GM12891 (cell line): Measurements from ENCODE around the gene GAA.

ENCODE experiments used
- DNase-seq: peaks from one replicate; pipeline ENCODE4 v3.0.0; 2011; ENCODE audit warnings: low spot score; ENCODE audit not compliant: insufficient read length
- FAIRE-seq: peaks from 2 replicates; lab custom pipeline; 2011; peaks lifted over from hg19 to GRCh38; lab: Jason Lieb, UNC
- PAX5 ChIP-seq: IDR thresholded peaks from 2 replicates; pipeline ENCODE4 v1.6.1; 2011; ENCODE audit warnings: low read length, moderate library complexity, mild to moderate bottlenecking; ENCODE audit not compliant: insufficient read depth, severe bottlenecking
- POLR2A ChIP-seq: IDR thresholded peaks from 2 replicates; pipeline ENCODE4 v1.6.1; 2011; ENCODE audit warnings: low read depth, low read length, control low read depth
- POLR2AphosphoS5 ChIP-seq: IDR thresholded peaks from 2 replicates; pipeline ENCODE4 v1.6.1; 2011; ENCODE audit warnings: low read depth, low read length, control low read depth
- POU2F2 ChIP-seq: IDR thresholded peaks from 2 replicates; pipeline ENCODE4 v1.6.1; 2011; ENCODE audit warnings: low read depth, mild to moderate bottlenecking, control low read depth, low read length, moderate library complexity
- SPI1 ChIP-seq: IDR thresholded peaks from 2 replicates; pipeline ENCODE4 v1.6.1; 2011; ENCODE audit warnings: low read depth, low read length, control low read depth
- TAF1 ChIP-seq: IDR thresholded peaks from 2 replicates; pipeline ENCODE4 v1.6.1; 2011; ENCODE audit warnings: low read depth, low read length, control low read depth

The GAA gene

DNA sequence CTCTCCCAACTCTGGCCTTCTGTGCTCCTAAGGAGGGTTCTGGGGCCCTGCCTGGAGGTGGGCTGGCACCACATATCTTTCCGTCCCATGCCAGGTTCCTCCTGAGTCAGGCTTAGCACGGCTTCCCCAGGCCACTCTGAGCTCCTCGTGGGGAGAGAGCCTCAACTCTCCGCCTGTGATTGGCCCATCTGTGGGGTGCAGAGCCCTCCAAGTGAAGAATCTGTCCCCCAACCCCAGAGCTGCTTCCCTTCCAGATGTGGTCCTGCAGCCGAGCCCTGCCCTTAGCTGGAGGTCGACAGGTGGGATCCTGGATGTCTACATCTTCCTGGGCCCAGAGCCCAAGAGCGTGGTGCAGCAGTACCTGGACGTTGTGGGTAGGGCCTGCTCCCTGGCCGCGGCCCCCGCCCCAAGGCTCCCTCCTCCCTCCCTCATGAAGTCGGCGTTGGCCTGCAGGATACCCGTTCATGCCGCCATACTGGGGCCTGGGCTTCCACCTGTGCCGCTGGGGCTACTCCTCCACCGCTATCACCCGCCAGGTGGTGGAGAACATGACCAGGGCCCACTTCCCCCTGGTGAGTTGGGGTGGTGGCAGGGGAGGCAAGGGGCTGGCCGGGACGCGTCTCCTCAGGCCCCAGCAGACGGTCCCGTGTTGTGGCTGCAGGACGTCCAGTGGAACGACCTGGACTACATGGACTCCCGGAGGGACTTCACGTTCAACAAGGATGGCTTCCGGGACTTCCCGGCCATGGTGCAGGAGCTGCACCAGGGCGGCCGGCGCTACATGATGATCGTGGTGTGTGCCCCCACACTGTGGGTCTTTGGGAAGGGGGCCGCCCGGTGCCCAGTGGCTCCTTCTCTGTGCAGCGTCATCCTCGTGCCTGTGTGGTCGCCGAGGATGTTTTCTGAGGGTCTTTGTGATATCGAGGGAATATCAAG is 6.9 kb downstream of the GAA start:
- FAIRE-seq (no peak), DNase-seq (no peak)
- TF ChIP-seq POU2F2, result no peak
- no peak for TF ChIP-seq SPI1
- no peak for TF ChIP-seq PAX5
- no peak for TF ChIP-seq TAF1
- TF ChIP-seq POLR2A, result no peak
- TF ChIP-seq POLR2AphosphoS5, result no peak

DNA sequence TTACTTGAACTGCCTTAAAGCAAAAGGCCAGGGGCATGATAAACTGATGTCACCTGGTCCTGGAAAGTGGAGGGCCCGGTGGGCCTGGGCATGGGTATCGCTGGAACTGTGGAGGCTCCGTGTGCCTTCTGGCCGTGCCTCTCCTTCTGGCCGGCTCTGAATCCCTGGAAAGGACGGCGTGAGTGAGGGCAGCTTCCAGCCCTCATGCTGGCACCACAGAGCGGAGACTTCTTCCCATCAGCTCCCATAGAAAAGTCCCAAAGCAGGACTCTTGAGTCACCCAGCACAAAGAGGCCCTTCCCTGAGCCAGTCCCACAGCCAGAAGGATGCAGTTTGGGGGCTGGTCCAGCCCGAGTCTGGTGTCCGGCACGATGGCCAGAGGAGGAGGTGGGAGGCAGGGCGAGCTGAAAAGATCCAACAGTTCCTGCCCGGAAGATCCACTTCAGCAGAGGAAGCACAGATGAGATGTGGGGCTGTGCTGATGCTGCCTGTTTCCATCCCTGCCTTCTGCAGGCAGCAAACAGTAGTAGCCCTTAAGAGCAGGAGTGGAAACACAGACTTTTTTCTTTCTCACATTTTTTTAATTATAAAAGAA is 7.8 kb downstream of the GAA start:
- no peak for DNase-seq
- TF ChIP-seq SPI1 (no peak), PAX5 (no peak), POLR2AphosphoS5 (no peak), POLR2A (no peak), POU2F2 (no peak), TAF1 (no peak)
- no peak for FAIRE-seq

DNA sequence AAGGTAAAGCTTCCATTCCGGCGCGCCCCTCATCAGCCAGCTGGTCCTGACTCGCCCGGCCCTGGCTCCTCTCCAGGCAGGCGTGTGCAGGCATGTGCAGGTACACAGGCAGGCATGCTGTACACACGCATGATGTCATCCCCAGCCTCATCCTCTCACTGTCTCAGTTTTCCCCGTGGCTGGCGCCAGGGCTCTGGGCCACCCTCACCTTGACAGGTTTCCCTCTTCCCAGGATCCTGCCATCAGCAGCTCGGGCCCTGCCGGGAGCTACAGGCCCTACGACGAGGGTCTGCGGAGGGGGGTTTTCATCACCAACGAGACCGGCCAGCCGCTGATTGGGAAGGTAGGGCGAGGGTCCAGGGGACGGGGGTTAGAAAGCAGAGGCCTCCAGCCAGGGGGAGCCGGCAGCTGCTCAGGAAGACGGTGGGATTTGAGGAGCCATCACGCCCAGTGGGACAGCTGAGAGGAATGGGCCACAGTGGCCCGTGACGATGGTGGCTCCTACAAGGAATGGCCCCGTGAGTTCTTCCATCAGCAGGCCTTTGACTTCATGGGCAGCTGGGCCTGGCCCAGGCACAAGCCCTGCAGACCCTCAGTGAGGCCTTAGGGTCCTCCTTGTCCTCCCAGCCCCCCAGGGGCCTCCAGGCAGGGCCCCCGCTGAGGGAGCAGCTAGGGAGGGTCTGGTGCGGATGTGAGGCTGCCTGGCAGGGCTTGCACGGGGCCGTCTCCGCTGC is 8.5 kb downstream of the GAA start:
- FAIRE-seq (no peak), DNase-seq (no peak)
- TF ChIP-seq TAF1, result no peak
- no peak for TF ChIP-seq SPI1
- TF ChIP-seq POU2F2, result no peak
- no peak for TF ChIP-seq POLR2A
- TF ChIP-seq PAX5, result no peak
- no peak for TF ChIP-seq POLR2AphosphoS5

DNA sequence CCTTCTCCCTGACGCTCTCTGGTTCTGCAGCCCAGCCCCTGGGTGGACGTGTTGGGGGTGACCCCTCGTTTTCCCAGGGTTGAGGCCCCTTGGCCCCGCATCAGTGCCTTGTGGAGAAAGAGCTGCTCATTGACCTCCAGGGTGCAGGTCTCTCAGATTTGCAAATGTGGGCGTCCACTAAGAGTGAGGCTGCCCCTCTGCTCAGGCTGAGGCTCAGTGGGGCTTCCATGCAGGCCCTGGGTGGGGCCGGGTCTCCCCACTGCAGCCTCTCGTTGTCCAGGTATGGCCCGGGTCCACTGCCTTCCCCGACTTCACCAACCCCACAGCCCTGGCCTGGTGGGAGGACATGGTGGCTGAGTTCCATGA is 9.0 kb downstream of the GAA start:
- TF ChIP-seq PAX5 (no peak), SPI1 (no peak), POU2F2 (no peak), POLR2A (no peak), POLR2AphosphoS5 (no peak), TAF1 (no peak)
- DNase-seq (no peak), FAIRE-seq (no peak)

DNA sequence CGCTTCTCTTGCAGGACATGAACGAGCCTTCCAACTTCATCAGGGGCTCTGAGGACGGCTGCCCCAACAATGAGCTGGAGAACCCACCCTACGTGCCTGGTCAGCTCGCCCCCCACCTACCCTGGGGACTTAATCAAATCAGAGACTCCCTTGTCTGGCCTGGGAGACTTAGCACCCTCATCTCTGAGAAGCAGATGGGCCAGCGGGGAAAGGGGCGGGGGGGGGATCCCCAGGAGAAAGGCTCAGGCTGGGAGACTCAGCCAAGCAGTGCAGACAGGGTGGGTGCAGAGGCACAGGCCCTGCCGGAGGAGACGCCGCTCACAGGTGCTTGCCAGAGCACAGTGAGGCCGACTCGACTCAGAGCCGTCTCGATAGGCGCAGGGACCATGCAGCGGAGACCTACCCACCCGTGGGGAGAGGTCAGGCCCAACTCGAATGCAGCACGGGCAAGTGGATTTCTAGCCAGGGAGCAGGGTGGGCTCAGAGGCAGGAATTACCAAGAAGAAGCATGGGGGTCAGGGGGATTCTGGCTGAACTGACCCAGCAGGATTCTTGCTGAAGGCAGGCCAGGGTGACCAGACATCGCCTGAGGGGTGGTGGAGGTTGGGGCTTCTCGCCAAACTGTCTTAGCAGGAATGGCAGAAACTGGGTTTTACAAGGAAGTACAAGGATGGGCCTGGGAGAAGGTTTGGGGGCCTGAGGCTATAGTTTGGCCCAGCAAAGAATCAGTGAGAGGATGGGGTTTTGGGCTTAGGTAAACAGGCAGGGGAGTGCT is 9.7 kb downstream of the GAA start:
- TF ChIP-seq PAX5 (no peak), POLR2A (no peak), TAF1 (no peak), SPI1 (no peak), POLR2AphosphoS5 (no peak), POU2F2 (no peak)
- DNase-seq (no peak), FAIRE-seq (no peak)

DNA sequence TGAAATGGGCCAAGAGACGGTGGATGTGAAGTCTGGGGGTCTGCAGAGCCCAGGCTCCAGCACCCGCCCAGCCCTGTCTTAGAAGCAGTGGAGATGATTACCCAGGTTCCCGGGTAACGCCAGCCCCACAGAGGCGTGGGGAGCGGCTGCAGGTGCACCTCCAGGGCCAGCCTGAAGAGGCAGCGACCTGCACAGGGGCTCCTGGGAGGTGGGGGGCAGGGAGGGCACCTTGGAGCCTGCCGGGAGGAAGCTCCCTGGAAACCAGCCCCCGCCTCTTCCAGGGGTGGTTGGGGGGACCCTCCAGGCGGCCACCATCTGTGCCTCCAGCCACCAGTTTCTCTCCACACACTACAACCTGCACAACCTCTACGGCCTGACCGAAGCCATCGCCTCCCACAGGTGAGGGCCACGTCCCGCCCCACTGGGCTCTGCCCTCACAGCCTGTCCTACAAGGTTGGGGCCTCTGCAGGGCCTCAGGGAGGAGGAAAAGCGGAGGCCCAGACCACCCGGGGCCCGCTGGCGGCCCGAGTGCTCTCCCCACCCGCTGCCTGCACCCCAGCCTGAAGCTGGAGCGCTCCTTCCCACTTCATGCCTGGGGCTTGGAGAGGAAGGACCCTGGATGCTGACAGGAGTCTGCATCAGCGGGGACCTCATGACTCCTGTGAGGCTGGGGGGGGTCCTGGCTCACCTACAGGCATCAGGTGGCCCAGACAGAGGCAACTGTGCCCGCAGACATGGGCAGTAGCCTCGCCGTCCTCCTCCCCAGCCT is 10.5 kb downstream of the GAA start:
- DNase-seq (no peak), FAIRE-seq (no peak)
- no peak for TF ChIP-seq TAF1
- no peak for TF ChIP-seq POLR2AphosphoS5
- TF ChIP-seq PAX5, result no peak
- TF ChIP-seq POU2F2, result no peak
- TF ChIP-seq SPI1, result no peak
- no peak for TF ChIP-seq POLR2A

DNA sequence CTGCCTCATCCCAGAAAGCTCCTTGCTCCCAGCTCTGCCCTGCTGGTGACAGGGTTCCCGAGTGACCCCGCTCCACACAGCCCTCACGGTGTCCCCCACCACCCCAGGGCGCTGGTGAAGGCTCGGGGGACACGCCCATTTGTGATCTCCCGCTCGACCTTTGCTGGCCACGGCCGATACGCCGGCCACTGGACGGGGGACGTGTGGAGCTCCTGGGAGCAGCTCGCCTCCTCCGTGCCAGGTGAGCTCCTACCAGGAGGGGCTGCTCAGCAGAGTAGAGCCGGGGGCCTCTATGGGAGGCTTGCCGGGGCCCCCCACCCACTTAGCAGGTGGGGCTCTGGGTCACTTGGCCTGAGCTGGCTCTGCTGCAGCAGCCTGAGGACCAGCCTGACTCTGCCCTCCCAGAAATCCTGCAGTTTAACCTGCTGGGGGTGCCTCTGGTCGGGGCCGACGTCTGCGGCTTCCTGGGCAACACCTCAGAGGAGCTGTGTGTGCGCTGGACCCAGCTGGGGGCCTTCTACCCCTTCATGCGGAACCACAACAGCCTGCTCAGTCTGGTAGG is 11.2 kb downstream of the GAA start:
- no peak for TF ChIP-seq PAX5
- no peak for TF ChIP-seq POLR2A
- TF ChIP-seq SPI1, result no peak
- TF ChIP-seq POU2F2, result no peak
- TF ChIP-seq TAF1, result no peak
- no peak for TF ChIP-seq POLR2AphosphoS5
- DNase-seq (no peak), FAIRE-seq (no peak)

DNA sequence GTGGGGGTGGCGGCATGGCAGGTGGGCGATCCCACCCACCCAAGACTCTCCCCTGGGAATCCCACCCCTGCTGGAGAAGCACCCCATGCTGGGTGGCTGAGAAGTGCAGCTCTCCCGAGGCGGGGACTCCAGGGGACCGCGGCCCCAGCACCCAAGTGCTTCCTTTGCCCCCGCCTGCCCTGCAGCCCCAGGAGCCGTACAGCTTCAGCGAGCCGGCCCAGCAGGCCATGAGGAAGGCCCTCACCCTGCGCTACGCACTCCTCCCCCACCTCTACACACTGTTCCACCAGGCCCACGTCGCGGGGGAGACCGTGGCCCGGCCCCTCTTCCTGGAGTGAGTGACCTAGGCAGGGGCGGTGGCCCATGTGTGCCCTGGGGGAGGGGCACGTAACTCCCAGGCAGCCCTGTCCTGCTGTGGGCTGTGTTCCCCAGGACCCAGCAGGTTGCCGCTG is 11.7 kb downstream of the GAA start:
- TF ChIP-seq POLR2AphosphoS5 (no peak), PAX5 (no peak), POU2F2 (no peak), TAF1 (no peak), SPI1 (no peak), POLR2A (no peak)
- DNase-seq, result no peak
- no peak for FAIRE-seq
